Tibial artery (tissue), 4 donors: Measurements from ENCODE around the gene SAMD4B.
A peak's percentile ranks its signal among the peaks of the same experiment; 100 is the strongest.

Experiments
- DNase-seq, 2 donors: peaks; one replicate each; pipeline ENCODE4 v3.0.0-alpha.2; 2019
- H3K27ac ChIP-seq, 2 donors: fragments of 200-600 bp; sonication (generic) in 1 of 2; 1 replicate in 1 of 2; 2 replicates in 1 of 2; pipeline ENCODE4 v1.5.1; 2018 to 2019; ENCODE audit warnings: mild to moderate bottlenecking in 1 of 2
- H3K27me3 ChIP-seq, 2 donors: fragments of 200-600 bp; sonication (generic) in 1 of 2; one replicate each; pipeline versions ENCODE4 v1.5.1 to v1.6.0; 2016 to 2019
- H3K36me3 ChIP-seq, 3 donors: fragments of 200-600 bp; sonication (generic) in 2 of 3; one replicate each; pipeline ENCODE4 v1.5.1; 2016 to 2019; ENCODE audit warnings: mild to moderate bottlenecking in 2 of 3
- H3K4me1 ChIP-seq, 4 donors: fragments of 200-600 bp; sonication (generic) in 2 of 4; 1 replicate in 3 of 4; 2 replicates in 1 of 4; pipeline ENCODE4 v1.5.1; 2016 to 2019
- H3K4me3 ChIP-seq, 2 donors: fragments of 200-600 bp; sonication (generic) in 1 of 2; 1 replicate in 1 of 2; 2 replicates in 1 of 2; pipeline ENCODE4 v1.5.1; 2018 to 2019; ENCODE audit warnings: mild to moderate bottlenecking in 2 of 2
- H3K9me3 ChIP-seq, 3 donors: fragments of 200-600 bp; sonication (generic) in 1 of 3; one replicate each; pipeline ENCODE4 v1.5.1; 2016 to 2019
- CTCF ChIP-seq, 2 experiments: fragments of 200-600 bp in 1 of 2; fragments of 450-650 bp in 1 of 2; IDR thresholded peaks; one replicate each; pipeline ENCODE4 v1.5.1; 2017 to 2019; ENCODE audit warnings: antibody characterized with exemption in 2 of 2, mild to moderate bottlenecking in 1 of 2, moderate library complexity in 1 of 2
- intact Hi-C: fragments of 100-400 bp; cut with DNase I; formaldehyde crosslinking; loops from one replicate; pipeline ENCODE4 v1.15.0; 2023; ENCODE audit warnings: low total_unique reads

Gene SAMD4B

GRCh38 chr19:39406656-39407409 lies 64.6 kb downstream of the SAMD4B start, which contains the start of gene ZFP36:
Gene ZFP36, plus strand, starts transcription at chr19:39406847. Its CDS starts 58 bp downstream, at chr19:39406905.
- Histone ChIP-seq H3K4me1 (peaks cover 3 to 52% (median 41%) of the 10 kb centered on the region in 4 donors), H3K27me3 (no peaks in the 10 kb centered on the region), H3K27ac (peak within 1 kb of the TSS; percentile 99 to 100), H3K4me3 (peak within 1 kb of the TSS; percentile 92 to 96), H3K9me3 (no peaks in the 10 kb centered on the region), H3K36me3 (peaks cover 21 to 22% (median 21%) of the 10 kb centered on the region in 3 donors)
- TF ChIP-seq CTCF (IDR thresholded peaks at IDR 0.05), result peak in 1 of 2 experiments; percentile 15
- DNase-seq, result peak; percentile 90 to 96
- intact Hi-C loops, result no loop called here

GRCh38 chr19:39407410-39407659 lies 65.1 kb downstream of the SAMD4B start:
- H3K27ac ChIP-seq, result peak overlapping the region; percentile 99 to 100
- H3K36me3 ChIP-seq, result peaks cover 21 to 22% (median 21%) of the 10 kb centered on the region in 3 donors
- no peaks in the 10 kb centered on the region for H3K9me3 ChIP-seq
- peak overlapping the region; percentile 92 to 96 for H3K4me3 ChIP-seq
- intact Hi-C loops, result no loop called here
- H3K4me1 ChIP-seq, result peaks cover 0 to 47% (median 36%) of the 10 kb centered on the region in 4 donors
- no peak for DNase-seq
- no peak for TF ChIP-seq CTCF (IDR thresholded peaks at IDR 0.05)
- no peaks in the 10 kb centered on the region for H3K27me3 ChIP-seq

- intact Hi-C loops, result no loop called here
- TF ChIP-seq CTCF (IDR thresholded peaks at IDR 0.05), result no peak
Observed at GRCh38 chr19:39407660-39408391, 65.6 kb downstream of the SAMD4B start.

GRCh38 chr19:39408392-39409207 lies 66.4 kb downstream of the SAMD4B start:
- Histone ChIP-seq H3K4me1 (peaks cover 0 to 37% (median 31%) of the 10 kb centered on the region in 4 donors), H3K4me3 (peak overlapping the region; percentile 92 to 96), H3K27ac (peak overlapping the region; percentile 99 to 100), H3K9me3 (no peaks in the 10 kb centered on the region), H3K27me3 (no peaks in the 10 kb centered on the region), H3K36me3 (peaks cover 21 to 22% (median 21%) of the 10 kb centered on the region in 3 donors)
- intact Hi-C loops, result no loop called here
- no peak for DNase-seq
- no peak for TF ChIP-seq CTCF (IDR thresholded peaks at IDR 0.05)

More at GRCh38 chr19:39407660-39408391, 65.6 kb downstream of the SAMD4B start:
- Histone ChIP-seq H3K9me3 (no peaks in the 10 kb centered on the region), H3K27me3 (no peaks in the 10 kb centered on the region), H3K4me1 (peaks cover 0 to 42% (median 33%) of the 10 kb centered on the region in 4 donors), H3K36me3 (peaks cover 21 to 22% (median 21%) of the 10 kb centered on the region in 3 donors), H3K4me3 (peak overlapping the region; percentile 92 to 96), H3K27ac (peak overlapping the region; percentile 99 to 100)
- DNase-seq, result no peak
